Large intestine (tissue), 12 donors: ENCODE measurements around the gene SKA3. TPM values are rescaled to one million over a fixed set of nuclear protein-coding genes. Genes with fewer than 3 reads are reported as not detected.
"Not testable (repeated sequence)": the region's sequence is repeated elsewhere in the genome, so short reads cannot be mapped to it uniquely, and the experiment has no call there.

Experiments used
- DNase-seq, 2 donors: peaks; one replicate each; pipeline versions ENCODE4 v3.0.0 to v3.0.0-alpha.2; 2013
- H3K27ac ChIP-seq: one replicate; pipeline ENCODE4 v1.5.1; 2013; ENCODE audit warnings: low read length
- H3K27me3 ChIP-seq: 2 replicates; pipeline ENCODE4 v1.6.1; 2013; ENCODE audit warnings: low read length; ENCODE audit not compliant: control insufficient read depth, insufficient read depth
- H3K36me3 ChIP-seq: 2 replicates; pipeline ENCODE4 v1.6.1; 2013; ENCODE audit warnings: low read length; ENCODE audit not compliant: control insufficient read depth, insufficient read depth
- H3K4me1 ChIP-seq: one replicate; pipeline ENCODE4 v1.6.1; 2013; ENCODE audit warnings: low read length; ENCODE audit not compliant: control insufficient read depth, insufficient read depth
- H3K4me3 ChIP-seq: one replicate; pipeline ENCODE4 v1.5.1; 2013; ENCODE audit warnings: low read length
- H3K9me3 ChIP-seq: one replicate; pipeline ENCODE4 v1.6.1; 2013; ENCODE audit warnings: mild to moderate bottlenecking, low read depth, low read length, moderate library complexity; ENCODE audit not compliant: control insufficient read depth
- WGBS: methylation state at CpG from one replicate; pipeline ENCODE4 v1.1.5; 2013; ENCODE audit warnings: low lambda C conversion rate; ENCODE audit not compliant: insufficient coverage; 5-methylcytosine and 5-hydroxymethylcytosine counted together
- long read RNA-seq, 11 donors: transcript quantifications; one replicate each; lab custom pipeline, GENCODE V29; 2026
- polyA plus RNA-seq: library from polyadenylated mRNA; unstranded; fragments of 120-200 nt; gene quantifications from one replicate; pipeline ENCODE4 v1.2.1, GENCODE V29; 2013

Gene SKA3
- 5.3 TPM for polyA plus RNA-seq
- long read RNA-seq, donor 1, partial matches to known transcripts, result 0 of 4 reads
- long read RNA-seq, donor 1, other reads (novel, unspliced or antisense), result 0 of 4 reads
- long read RNA-seq, donor 2, partial matches to known transcripts, result 0 of 1 reads
- long read RNA-seq, donor 2, other reads (novel, unspliced or antisense), result 0 of 1 reads
- long read RNA-seq, donor 3, result 0 reads
- long read RNA-seq, donor 4, result 0 reads
- long read RNA-seq, donor 5, partial matches to known transcripts, result 0 of 1 reads
- long read RNA-seq, donor 5, other reads (novel, unspliced or antisense), result 0 of 1 reads
- long read RNA-seq, donor 6, result 0 reads
- long read RNA-seq, donor 7, partial matches to known transcripts, result 6 of 9 reads
- long read RNA-seq, donor 7, other reads (novel, unspliced or antisense), result 0 of 9 reads
- long read RNA-seq, donor 8, partial matches to known transcripts, result 0 of 2 reads
- long read RNA-seq, donor 8, other reads (novel, unspliced or antisense), result 0 of 2 reads
- long read RNA-seq, donor 9, partial matches to known transcripts, result 0 of 2 reads
- long read RNA-seq, donor 9, other reads (novel, unspliced or antisense), result 0 of 2 reads
- long read RNA-seq, donor 10, partial matches to known transcripts, result 0 of 4 reads
- long read RNA-seq, donor 10, other reads (novel, unspliced or antisense), result 0 of 4 reads
- long read RNA-seq, donor 11, partial matches to known transcripts, result 0 of 6 reads
- long read RNA-seq, donor 11, other reads (novel, unspliced or antisense), result 0 of 6 reads

GRCh38 chr13:21176215-21176981 lies at the start of gene SKA3, which contains the start of gene MRPL57:
Gene SKA3 (minus strand): TSS chr13:21176552. CDS start chr13:21176477, 75 bp downstream.
Gene MRPL57 (plus strand): TSS chr13:21176658. CDS start chr13:21176917, 259 bp downstream.
- Histone ChIP-seq H3K27me3 (no peaks in the 10 kb centered on the region), H3K4me1 (peaks cover 3% of the 10 kb centered on the region), H3K27ac (peak within 1 kb of the TSS; percentile 97), H3K4me3 (peak within 1 kb of the TSS; percentile 94), H3K36me3 (peaks cover 2% of the 10 kb centered on the region), H3K9me3 (no peaks in the 10 kb centered on the region)
- peak; percentile 93 to 95 for DNase-seq
- WGBS, result no CpG with 5 or more reads among the region's 93 CpGs

DNA sequence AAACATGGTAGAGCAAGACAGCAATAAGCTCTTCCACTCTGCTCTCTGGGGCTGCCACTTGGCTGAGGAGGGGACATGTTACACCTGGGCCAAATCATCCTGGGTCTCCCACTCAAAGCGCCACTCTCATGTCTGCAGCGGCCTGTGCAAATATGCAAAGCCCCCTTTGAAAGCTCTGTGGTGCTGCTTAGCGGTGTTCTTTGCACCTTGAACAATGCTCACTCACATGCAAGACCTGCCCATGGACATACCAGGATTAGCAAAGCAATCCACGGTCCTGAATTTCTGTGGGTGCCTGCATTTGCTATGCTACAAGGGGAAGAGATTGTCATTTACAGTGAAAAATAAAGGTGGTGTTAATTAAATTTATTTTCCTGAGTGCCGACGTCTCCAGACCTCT lies 48.7 kb upstream of the SKA3 start:
- no peaks in the 10 kb centered on the region for H3K4me1 ChIP-seq
- no peak for DNase-seq
- no peak overlapping the region for H3K4me3 ChIP-seq
- H3K27me3 ChIP-seq, result no peaks in the 10 kb centered on the region
- H3K36me3 ChIP-seq, result no peaks in the 10 kb centered on the region
- H3K27ac ChIP-seq, result no peak overlapping the region
- no peaks in the 10 kb centered on the region for H3K9me3 ChIP-seq
- WGBS, result no CpG with 5 or more reads among the region's 6 CpGs

GRCh38 chr13:21221268-21221667 lies 44.9 kb upstream of the SKA3 start:
- Histone ChIP-seq H3K27me3 (peaks cover under 1% of the 10 kb centered on the region), H3K4me1 (no peaks in the 10 kb centered on the region), H3K4me3 (no peak overlapping the region), H3K36me3 (no peaks in the 10 kb centered on the region), H3K9me3 (no peaks in the 10 kb centered on the region), H3K27ac (no peak overlapping the region)
- no peak for DNase-seq

DNA sequence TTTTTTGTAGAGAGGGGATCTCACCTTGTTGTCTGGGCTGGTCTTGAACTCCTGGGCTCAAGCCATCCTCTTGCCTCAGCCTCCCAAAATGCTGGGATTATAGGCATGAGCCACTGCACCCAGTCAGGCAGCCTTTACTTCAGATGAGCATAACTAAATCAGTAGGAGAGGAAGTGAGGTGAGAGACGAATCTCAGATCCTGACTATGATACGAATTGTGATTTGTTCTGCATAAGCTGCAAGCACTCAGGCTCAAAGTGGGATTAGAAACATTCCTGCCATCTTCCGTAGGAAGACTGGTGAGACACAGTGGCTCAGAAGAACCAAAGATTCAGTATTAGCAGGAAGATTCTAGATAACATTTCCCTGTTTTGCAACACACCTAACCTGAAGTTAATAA lies 43.4 kb upstream of the SKA3 start:
- not testable (repeated sequence) for H3K36me3 ChIP-seq, H3K27me3 ChIP-seq, H3K4me3 ChIP-seq, H3K4me1 ChIP-seq, H3K9me3 ChIP-seq, H3K27ac ChIP-seq, DNase-seq
- no CpG with 5 or more reads among the region's 3 CpGs for WGBS

DNA sequence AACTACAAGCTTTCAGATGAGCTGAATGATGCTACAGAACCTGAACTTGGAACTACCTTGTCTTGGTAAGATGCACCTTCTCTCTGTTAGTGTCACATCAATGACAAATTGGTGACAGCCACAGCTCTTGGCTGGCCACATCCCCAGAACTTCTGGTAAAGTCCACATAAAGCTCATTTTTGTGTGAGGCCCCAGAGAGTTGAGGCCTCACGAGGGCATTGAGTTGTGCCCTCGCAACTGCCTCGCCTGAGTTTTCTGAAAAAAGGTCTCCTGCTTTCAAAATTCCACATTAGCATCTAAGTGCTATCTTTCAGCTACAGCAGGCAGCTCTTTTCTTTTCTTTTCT lies 42.7 kb upstream of the SKA3 start:
- no peak overlapping the region for H3K4me3 ChIP-seq
- no peak for DNase-seq
- H3K36me3 ChIP-seq, result no peaks in the 10 kb centered on the region
- H3K27ac ChIP-seq, result no peak overlapping the region
- 82% methylated on average over 2 of the region's 3 CpGs for WGBS
- peaks cover 2% of the 10 kb centered on the region for H3K27me3 ChIP-seq
- no peaks in the 10 kb centered on the region for H3K9me3 ChIP-seq
- H3K4me1 ChIP-seq, result no peaks in the 10 kb centered on the region

DNA sequence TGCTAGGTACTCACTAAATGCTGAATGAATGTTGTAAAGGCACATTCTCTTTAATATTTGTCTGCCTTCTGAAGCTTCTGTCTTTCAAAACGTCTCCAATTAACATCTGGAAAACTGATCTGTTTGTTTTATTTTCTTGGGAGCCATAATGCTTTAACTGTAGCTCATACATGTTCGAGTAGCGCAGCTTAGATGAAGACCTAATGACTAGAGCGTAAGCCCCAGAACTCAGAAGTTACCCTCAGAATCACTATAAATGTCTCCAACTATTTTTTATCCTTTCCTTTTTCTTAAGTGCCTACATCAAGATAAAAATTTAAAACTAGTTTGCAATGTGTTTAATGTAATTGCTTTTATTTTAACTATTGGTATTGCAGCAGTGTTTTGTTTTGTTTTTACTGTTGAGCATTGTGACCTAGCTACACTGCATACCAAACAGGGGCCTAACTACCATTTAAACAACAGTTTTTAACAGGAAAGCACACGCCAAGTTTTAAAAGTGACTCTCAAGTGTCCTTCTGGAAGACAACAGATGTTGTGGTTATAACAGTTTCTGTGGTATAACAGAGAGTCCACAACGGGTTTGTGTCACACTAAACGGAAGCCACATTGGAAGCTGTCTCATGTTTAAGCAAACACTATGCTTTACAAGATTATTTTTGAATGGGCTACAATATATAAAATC lies 42.1 kb upstream of the SKA3 start:
- Histone ChIP-seq H3K9me3 (no peaks in the 10 kb centered on the region), H3K4me1 (no peaks in the 10 kb centered on the region), H3K27me3 (peaks cover 2% of the 10 kb centered on the region), H3K4me3 (no peak overlapping the region), H3K36me3 (no peaks in the 10 kb centered on the region), H3K27ac (no peak overlapping the region)
- WGBS, result 100% methylated on average over 2 of the region's 7 CpGs
- DNase-seq, result peak in 1 of 2 donors; percentile 5

GRCh38 chr13:21216332-21216731 lies 40.0 kb upstream of the SKA3 start:
- Histone ChIP-seq H3K27ac (no peak overlapping the region), H3K36me3 (no peaks in the 10 kb centered on the region), H3K27me3 (peaks cover 2% of the 10 kb centered on the region), H3K4me3 (no peak overlapping the region), H3K4me1 (no peaks in the 10 kb centered on the region), H3K9me3 (no peaks in the 10 kb centered on the region)
- no peak for DNase-seq
- WGBS, result no CpG with 5 or more reads among the region's 13 CpGs

GRCh38 chr13:21215419-21215818 lies 39.1 kb upstream of the SKA3 start:
- WGBS, result no CpG with 5 or more reads among the region's 6 CpGs
- H3K4me1 ChIP-seq, H3K27ac ChIP-seq, H3K9me3 ChIP-seq, H3K4me3 ChIP-seq, H3K36me3 ChIP-seq, DNase-seq, H3K27me3 ChIP-seq: not testable (repeated sequence)

GRCh38 chr13:21212138-21212775 lies 35.9 kb upstream of the SKA3 start:
- WGBS, result no CpG with 5 or more reads among the region's 7 CpGs
- H3K27me3 ChIP-seq, result peaks cover 2% of the 10 kb centered on the region

More at GRCh38 chr13:21212138-21212775, 35.9 kb upstream of the SKA3 start:
- Histone ChIP-seq H3K4me3 (no peak overlapping the region), H3K27ac (no peak overlapping the region), H3K9me3 (no peaks in the 10 kb centered on the region), H3K4me1 (no peaks in the 10 kb centered on the region), H3K36me3 (no peaks in the 10 kb centered on the region)
- no peak for DNase-seq
